HCT116 (cell line): ENCODE data around the gene LSM6. TPM values are rescaled to one million over a fixed set of nuclear protein-coding genes. Genes with fewer than 3 reads are reported as not detected.

ENCODE experiments used
- ATAC-seq: fragments of 200-7000 bp; cut with Tn5 transposase; 2 replicates; pipeline ENCODE4 v1.9.1; 2020; ENCODE audit warnings: mild to moderate bottlenecking, moderate library complexity
- BruUV-seq: library from RNA; stranded (reverse); fragments of 400-500 nt; replicated peaks from 2 replicates; lab custom pipeline; 2021; lab: Mats Ljungman, UMichigan
- CTCF ChIA-PET: fragments of 300-600 bp; sonication (Branson Sonifier 250); formaldehyde crosslinking; loops from one replicate; lab custom pipeline; 2021; ENCODE audit warnings: antibody characterized with exemption; lab: Charles Lee
- POLR2A ChIA-PET: fragments of 300-600, 350-600 bp; sonication (Branson Sonifier 250); formaldehyde crosslinking; loops from one replicate; lab custom pipeline; 2021; ENCODE audit warnings: antibody characterized with exemption; lab: Charles Lee
- RAD21 ChIA-PET, 2 experiments: fragments of 300-600 bp; sonication (Branson Sonifier 250); formaldehyde crosslinking; loops; one replicate each; lab custom pipeline; 2023; ENCODE audit warnings: low total read pairs in 2 of 2; ENCODE audit not compliant: uncharacterized antibody in 2 of 2, unreplicated experiment in 2 of 2, low non-redundant PET in 1 of 2; lab: Charles Lee
- DNase-seq: peaks from one replicate; pipeline ENCODE4 v3.0.0-alpha.2; 2010; ENCODE audit warnings: low read depth, low spot score
- H2AFZ ChIP-seq: fragments of 200-600 bp; shearing (Covaris generic), sonication (generic); 2 replicates; pipeline ENCODE4 v1.6.1; 2017; ENCODE audit warnings: low read depth, mixed run types, mixed read lengths, antibody characterized with exemption, low read length; ENCODE audit not compliant: poor library complexity, severe bottlenecking
- H3K27ac ChIP-seq: 2 replicates; pipeline ENCODE4 v1.5.1; 2012; ENCODE audit warnings: low read depth, low read length
- H3K27me3 ChIP-seq: fragments of 200-600 bp; sonication (generic); 2 replicates; pipeline ENCODE4 v1.6.1; 2016; ENCODE audit warnings: mixed run types, low read length, mixed read lengths; ENCODE audit not compliant: insufficient read depth
- H3K36me3 ChIP-seq, 2 experiments: fragments of 200-500 bp in 1 of 2; fragments of 200-600 bp in 1 of 2; sonication (Bioruptor generic) in 1 of 2; sonication (generic) in 1 of 2; 2 replicates each; pipeline versions ENCODE4 v1.5.1 to v1.6.1; 2014 to 2016; ENCODE audit warnings: low read length in 2 of 2, inconsistent platforms in 1 of 2, mixed read lengths in 1 of 2, mixed run types in 1 of 2; ENCODE audit not compliant: insufficient read depth in 2 of 2, control insufficient read depth in 1 of 2
- H3K4me1 ChIP-seq, 2 experiments: fragments of 200-600 bp in 1 of 2; sonication (generic) in 1 of 2; 2 replicates each; pipeline versions ENCODE4 v1.5.1 to v1.6.1; 2012 to 2017; ENCODE audit warnings: low read length in 2 of 2, inconsistent platforms in 1 of 2, mild to moderate bottlenecking in 1 of 2, mixed read lengths in 1 of 2, mixed run types in 1 of 2, moderate library complexity in 1 of 2; ENCODE audit not compliant: insufficient read depth in 2 of 2, control insufficient read depth in 1 of 2
- H3K4me2 ChIP-seq: fragments of 200-600 bp; sonication (generic); 2 replicates; pipeline ENCODE4 v1.6.1; 2017; ENCODE audit warnings: mixed run types, low read length, mixed read lengths
- H3K4me3 ChIP-seq, 2 experiments: fragments of 200-600 bp in 1 of 2; sonication (generic) in 1 of 2; replicated peaks in 1 of 2; 2 replicates each; pipeline ENCODE4 v1.5.1; 2011 to 2016; ENCODE audit warnings: low read length in 2 of 2, control low read depth in 1 of 2, low read depth in 1 of 2, mild to moderate bottlenecking in 1 of 2, mixed read lengths in 1 of 2, mixed run types in 1 of 2
- H3K79me2 ChIP-seq: fragments of 200-600 bp; sonication (generic); 2 replicates; pipeline ENCODE4 v1.6.1; 2017; ENCODE audit warnings: mild to moderate bottlenecking, mixed run types, low read length, moderate library complexity, mixed read lengths; ENCODE audit not compliant: insufficient read depth
- H3K9ac ChIP-seq: fragments of 200-600 bp; sonication (generic); 2 replicates; pipeline ENCODE4 v1.6.1; 2016; ENCODE audit warnings: low read length, mixed read lengths
- H3K9me2 ChIP-seq: fragments of 200-600 bp; sonication (generic), shearing (Covaris generic); 2 replicates; pipeline ENCODE4 v1.6.1; 2017; ENCODE audit warnings: mixed run types, mild to moderate bottlenecking, moderate library complexity; ENCODE audit not compliant: insufficient read depth
- H3K9me3 ChIP-seq, 2 experiments: fragments of 200-500 bp in 1 of 2; fragments of 200-600 bp in 1 of 2; sonication (Bioruptor generic) in 1 of 2; sonication (generic) in 1 of 2; 2 replicates each; pipeline ENCODE4 v1.6.1; 2014 to 2017; ENCODE audit warnings: low read length in 2 of 2, mixed read lengths in 2 of 2, inconsistent platforms in 1 of 2, low read depth in 1 of 2, mild to moderate bottlenecking in 1 of 2, mixed run types in 1 of 2, moderate library complexity in 1 of 2; ENCODE audit not compliant: control insufficient read depth in 1 of 2, insufficient read depth in 1 of 2
- H4K20me1 ChIP-seq: fragments of 200-600 bp; sonication (generic), shearing (Covaris generic); 2 replicates; pipeline ENCODE4 v1.6.1; 2017; ENCODE audit warnings: mixed run types, mild to moderate bottlenecking, moderate library complexity; ENCODE audit not compliant: insufficient read depth
- ATF3 ChIP-seq: IDR thresholded peaks from 2 replicates; pipeline ENCODE4 v1.6.1; 2012
- EGR1 ChIP-seq: IDR thresholded peaks from 2 replicates; pipeline ENCODE4 v1.6.1; 2012; ENCODE audit warnings: low read depth
- ELF1 ChIP-seq: IDR thresholded peaks from 2 replicates; pipeline ENCODE4 v1.6.1; 2012; ENCODE audit warnings: low read depth, borderline replicate concordance
- EZH2 ChIP-seq: fragments of 200-600 bp; sonication (generic); IDR thresholded peaks from 2 replicates; pipeline ENCODE4 v1.6.1; 2017; ENCODE audit warnings: antibody characterized with exemption, mixed run types
- FOSL1 ChIP-seq: IDR thresholded peaks from 2 replicates; pipeline ENCODE4 v1.6.1; 2012; ENCODE audit warnings: low read depth
- MAX ChIP-seq: IDR thresholded peaks from 2 replicates; pipeline ENCODE4 v1.6.1; 2012
- POLR2A ChIP-seq: IDR thresholded peaks from 2 replicates; pipeline ENCODE4 v1.7.0; 2011; ENCODE audit warnings: borderline replicate concordance; ENCODE audit not compliant: insufficient read depth, insufficient read length; ENCODE audit errors: extremely low read depth
- POLR2AphosphoS5 ChIP-seq: IDR thresholded peaks from 2 replicates; pipeline ENCODE4 v1.6.1; 2011; ENCODE audit warnings: mild to moderate bottlenecking, low read depth, low read length, moderate library complexity
- RAD21 ChIP-seq: IDR thresholded peaks from 2 replicates; pipeline ENCODE4 v1.6.1; 2012; ENCODE audit warnings: low read depth, mild to moderate bottlenecking
- REST ChIP-seq: IDR thresholded peaks from 2 replicates; pipeline ENCODE4 v1.6.1; 2012; ENCODE audit warnings: low read depth
- TCF7L2 ChIP-seq: IDR thresholded peaks from 2 replicates; pipeline ENCODE4 v1.7.0; 2011; ENCODE audit warnings: borderline replicate concordance, inconsistent platforms; ENCODE audit not compliant: insufficient read depth, insufficient read length; ENCODE audit errors: extremely low read depth
- ZBTB33 ChIP-seq: IDR thresholded peaks from 2 replicates; pipeline ENCODE4 v1.6.1; 2011; ENCODE audit warnings: mild to moderate bottlenecking, low read length, moderate library complexity; ENCODE audit not compliant: insufficient replicate concordance; ENCODE audit errors: extremely low read depth
- ZNF274 ChIP-seq: fragments of 200-500 bp; sonication (Bioruptor generic); IDR thresholded peaks from 2 replicates; pipeline ENCODE4 v1.6.1; 2014; ENCODE audit warnings: mild to moderate bottlenecking, low read depth, low read length, inconsistent platforms
- intact Hi-C: fragments of 100-400 bp; cut with micrococcal nuclease; formaldehyde crosslinking; loops from 2 replicates; pipeline ENCODE4 v1.10.0; 2022
- total RNA-seq: library from RNA; stranded (reverse); gene quantifications from one replicate; pipeline ENCODE4 v1.2.1, GENCODE V29; 2021; ENCODE audit not compliant: unreplicated experiment

LSM6 gene
- total RNA-seq, 1 experiment from 2014 or later = 57.4 TPM

- H3K36me3 ChIP-seq = no peaks in the 10 kb centered on the region
- H3K27me3 ChIP-seq = no peaks in the 10 kb centered on the region
- intact Hi-C loops = no loop called here
- H4K20me1 ChIP-seq = no peaks in the 10 kb centered on the region
- no TSS peak for BruUV-seq
- H3K4me1 ChIP-seq = peaks cover 0 to 6% of the 10 kb centered on the region in 2 experiments; a peak in 2 of 4 replicates
- POLR2A ChIA-PET = no interaction called here
- no peak overlapping the region for H3K4me2 ChIP-seq
- no peak overlapping the region for H3K27ac ChIP-seq
- no peaks in the 10 kb centered on the region for H3K9me2 ChIP-seq
- H3K79me2 ChIP-seq = no peaks in the 10 kb centered on the region
- ATAC-seq (no peak), DNase-seq (no peak)
- no peaks in the 10 kb centered on the region for H3K9me3 ChIP-seq
- TF ChIP-seq EZH2 (no peak), POLR2AphosphoS5 (no peak), ZBTB33 (no peak), POLR2A (no peak), FOSL1 (0 out of 2 replicates have a peak, but pooled peaks have one; percentile 9), MAX (no peak)
- TF ChIP-seq, all 23 proteins: peak for 1
- CTCF ChIA-PET = no interaction called here
- peak overlapping the region; percentile 49 for H2AFZ ChIP-seq
- no peak overlapping the region for H3K4me3 ChIP-seq
- RAD21 ChIA-PET = no interaction called here
- no peak overlapping the region for H3K9ac ChIP-seq
These were observed 56.7 kb downstream of the LSM6 start for GRCh38 chr4:146232131-146232722.

GRCh38 chr4:146235654-146236177 lies 60.2 kb downstream of the LSM6 start:
- CTCF ChIA-PET = no interaction called here
- no peaks in the 10 kb centered on the region for H3K9me2 ChIP-seq
- no peaks in the 10 kb centered on the region for H3K9me3 ChIP-seq
- H3K27me3 ChIP-seq = no peaks in the 10 kb centered on the region
- RAD21 ChIA-PET = no interaction called here
- BruUV-seq = no TSS peak
- intact Hi-C loops = no loop called here
- no peaks in the 10 kb centered on the region for H3K79me2 ChIP-seq
- no peak overlapping the region for H3K27ac ChIP-seq
- no peak overlapping the region for H3K4me2 ChIP-seq
- POLR2A ChIA-PET = no interaction called here
- H4K20me1 ChIP-seq = no peaks in the 10 kb centered on the region
- ATAC-seq (no peak), DNase-seq (no peak)
- peaks cover 3 to 12% of the 10 kb centered on the region in 2 experiments; a peak in 3 of 4 replicates for H3K4me1 ChIP-seq
- H3K9ac ChIP-seq = no peak overlapping the region
- H3K36me3 ChIP-seq = no peaks in the 10 kb centered on the region
- no peak overlapping the region for H2AFZ ChIP-seq
- H3K4me3 ChIP-seq = no peak overlapping the region
- TF ChIP-seq REST (no peak), ELF1 (no peak), ATF3 (no peak), ZNF274 (no peak), TCF7L2 (no peak), FOSL1 (no peak), RAD21 (no peak), EGR1 (no peak)
